Peyer's patch (tissue), 4 donors: ENCODE data around the gene A1CF.

ENCODE experiments used
- CTCF ChIP-seq, 6 experiments: fragments of 450-650 bp in 4 of 6; fragments of 200-600 bp in 2 of 6; sonication (generic) in 1 of 6; IDR thresholded peaks; one replicate each; pipeline ENCODE4 v1.5.1; 2017 to 2019; ENCODE audit warnings: antibody characterized with exemption in 6 of 6, mild to moderate bottlenecking in 3 of 6, moderate library complexity in 1 of 6
- POLR2A ChIP-seq, 2 donors: fragments of 450-650 bp; IDR thresholded peaks; one replicate each; pipeline ENCODE4 v1.5.1; 2017; ENCODE audit warnings: antibody characterized with exemption in 2 of 2, mild to moderate bottlenecking in 2 of 2, moderate library complexity in 2 of 2

- TF ChIP-seq POLR2A (IDR thresholded peaks at IDR 0.05) = no peak
- no peak for TF ChIP-seq CTCF (IDR thresholded peaks at IDR 0.05)
These were observed 60.6 kb downstream of the A1CF start for GRCh38 chr10:50824782-50825181.
